HG02970 (cell line): ENCODE results near the gene DGKI.

ENCODE experiments used
- ATAC-seq: cut with Tn5 transposase; IDR thresholded peaks from one replicate; pipeline ENCODE4 v1.9.1; 2021; ENCODE audit warnings: mild to moderate bottlenecking, moderate library complexity, moderate number of reproducible peaks; ENCODE audit not compliant: unreplicated experiment, low FRiP score

DGKI gene

DNA sequence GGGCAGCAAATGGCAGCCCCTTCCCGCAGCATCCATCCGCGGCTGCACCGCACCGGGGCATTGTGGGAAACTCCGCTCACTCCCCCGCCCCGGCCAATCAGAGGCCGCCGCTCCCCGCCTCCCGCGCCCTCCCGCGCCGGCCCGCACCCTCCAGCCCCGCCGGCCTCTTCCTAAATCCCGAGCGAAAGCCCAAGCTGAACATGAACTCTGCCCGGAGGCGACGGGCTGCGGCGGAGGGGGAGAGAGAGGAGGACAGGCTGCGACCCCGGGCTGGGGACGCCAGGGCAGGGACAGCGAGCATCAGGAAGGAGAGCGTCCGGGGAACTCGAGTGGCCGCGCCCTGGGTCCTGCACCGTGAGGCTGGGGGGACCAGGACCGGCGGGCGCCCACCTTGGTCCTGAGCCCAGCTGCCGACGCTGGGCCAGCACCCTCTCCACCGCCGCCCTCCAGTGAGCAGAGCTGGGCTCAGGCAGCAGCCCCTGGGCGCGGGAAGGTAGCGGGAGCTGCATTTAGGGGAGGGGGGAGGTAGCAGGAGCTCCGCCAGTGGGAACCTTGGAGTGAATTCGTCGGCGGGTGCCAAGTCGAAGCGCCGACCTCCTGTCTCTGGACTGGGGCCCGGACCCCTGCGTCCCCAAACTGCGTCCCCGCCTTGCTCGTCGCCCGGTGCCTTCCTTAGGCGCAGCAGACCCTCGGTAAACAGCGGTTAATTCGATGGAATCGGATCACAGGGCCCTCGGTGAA, at the start of gene DGKI:
TSS of gene DGKI (minus strand) at position 148 of the 741 bp plus-strand sequence.
- ATAC-seq = no peak

DNA sequence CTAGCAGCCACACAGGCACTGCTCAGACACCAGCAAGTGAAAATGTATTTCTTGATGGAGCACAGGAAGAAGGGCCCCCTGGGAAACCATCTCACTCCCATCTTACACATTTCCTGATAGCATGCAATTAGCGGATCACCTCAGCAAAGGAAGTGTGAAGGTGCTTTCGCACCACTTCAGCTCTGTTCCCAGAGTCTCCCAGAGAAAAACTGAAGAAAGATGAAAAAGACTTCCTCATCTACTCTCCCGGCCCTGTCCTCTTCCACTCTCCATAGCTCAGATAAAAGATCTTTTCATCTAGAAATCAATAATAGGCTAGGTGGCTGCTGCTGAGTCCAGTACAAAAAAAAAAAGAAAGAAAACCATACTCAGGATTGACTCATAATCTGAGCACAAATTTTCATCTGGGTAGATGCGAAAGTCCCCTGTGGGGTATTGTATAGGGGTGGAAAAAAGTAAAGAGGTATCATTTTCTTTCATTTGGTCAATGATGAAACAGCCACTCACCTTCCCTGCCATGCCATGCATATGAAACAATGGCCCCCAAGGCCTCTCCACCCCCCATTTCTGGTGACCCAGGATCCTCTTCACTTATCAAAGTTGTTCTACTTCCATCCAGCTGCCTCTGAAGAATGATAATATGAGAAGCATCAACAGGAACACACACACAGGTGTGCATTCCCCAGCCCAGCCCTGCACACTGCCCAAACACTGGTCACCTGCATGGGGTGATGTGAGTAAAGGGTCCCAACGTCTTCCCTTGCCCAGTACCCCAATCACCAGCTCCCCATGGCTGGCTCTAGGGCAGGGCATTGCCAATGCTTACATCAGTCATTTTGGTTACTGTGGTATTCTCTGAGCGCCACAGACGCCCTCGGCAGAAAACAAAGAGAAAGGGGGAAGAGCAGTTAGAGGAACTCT, 48.8 kb upstream of the DGKI start:
- ATAC-seq = peak; percentile 68

DNA sequence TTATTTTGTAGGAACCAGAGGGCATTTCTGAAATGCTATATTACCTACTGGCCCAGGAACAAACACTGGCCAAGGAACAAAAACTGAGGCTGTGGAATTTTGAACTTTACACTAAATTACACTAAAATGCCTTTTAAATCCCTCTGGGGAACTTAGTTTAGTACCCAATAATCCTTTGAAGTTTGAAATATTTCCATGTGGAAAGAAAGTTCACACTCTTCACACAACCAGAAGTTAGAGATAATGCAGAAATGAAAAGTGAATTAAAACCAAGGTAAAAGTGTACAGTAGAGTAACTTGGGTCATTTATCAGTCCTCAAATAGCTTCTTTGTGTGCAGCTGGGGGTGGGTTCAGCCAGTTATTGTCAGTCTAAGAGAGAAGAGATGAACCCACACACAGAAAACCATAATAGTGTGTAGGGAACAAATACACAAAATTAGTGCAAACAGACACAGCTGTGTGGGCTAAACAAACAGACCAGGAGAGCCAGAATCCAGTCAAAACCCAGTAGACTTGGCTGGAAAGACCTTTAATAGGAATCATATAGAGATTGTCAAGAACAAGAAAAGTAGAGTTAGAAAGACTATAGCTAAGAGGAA, 46.5 kb upstream of the DGKI start:
- ATAC-seq = no peak

DNA sequence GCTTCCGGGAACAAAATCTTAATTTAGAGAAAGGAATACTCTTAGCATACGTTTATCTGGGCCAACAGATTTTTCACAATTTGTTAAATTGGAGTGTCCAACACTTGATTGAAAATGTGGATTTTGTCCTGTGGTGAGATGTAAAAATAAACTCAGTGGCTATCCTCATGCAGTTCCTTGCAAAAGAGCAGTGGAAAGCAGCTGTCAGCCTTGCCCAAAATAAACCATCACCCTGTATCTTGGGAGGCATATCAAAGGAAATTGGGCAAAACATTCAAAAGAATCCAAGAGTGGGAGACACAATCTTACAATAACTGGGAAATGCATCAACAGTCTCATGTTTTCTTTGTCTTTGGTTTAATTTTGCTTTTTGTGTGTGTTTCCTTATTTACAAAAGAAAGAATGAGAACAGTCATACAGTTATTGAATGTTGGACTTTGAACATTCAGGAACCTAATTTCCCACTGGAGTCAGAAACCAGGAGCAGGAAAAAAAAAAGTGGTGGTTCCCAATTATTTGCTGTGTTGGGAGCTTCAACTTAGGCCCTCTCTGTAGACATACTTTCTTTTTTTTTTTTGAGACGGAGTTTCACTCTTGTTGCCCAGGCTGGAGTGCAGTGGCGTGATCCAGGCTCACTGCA, 44.4 kb upstream of the DGKI start:
- ATAC-seq = no peak

DNA sequence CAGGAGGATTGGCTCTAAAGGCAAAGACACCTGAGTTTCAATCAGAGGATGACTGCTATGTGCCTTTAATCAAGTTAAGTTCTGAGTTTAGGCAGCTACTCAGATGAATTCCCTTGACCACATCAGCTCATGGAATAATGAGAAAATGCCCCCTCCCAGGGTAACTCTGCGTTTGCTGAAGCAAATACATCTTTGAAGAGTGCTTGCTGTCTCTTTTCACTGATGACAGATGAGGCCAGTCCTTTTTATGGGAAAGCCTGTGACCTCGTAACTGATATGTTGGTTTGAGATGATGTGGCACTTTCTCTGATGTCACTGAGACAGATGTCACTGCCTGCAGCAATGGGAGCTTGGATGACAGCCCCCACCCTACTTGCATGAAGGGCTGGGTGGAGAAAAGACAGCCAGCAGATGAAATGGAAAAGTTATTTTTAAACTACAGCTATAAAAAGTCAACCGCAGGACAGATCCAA, 43.7 kb upstream of the DGKI start:
- ATAC-seq = no peak

DNA sequence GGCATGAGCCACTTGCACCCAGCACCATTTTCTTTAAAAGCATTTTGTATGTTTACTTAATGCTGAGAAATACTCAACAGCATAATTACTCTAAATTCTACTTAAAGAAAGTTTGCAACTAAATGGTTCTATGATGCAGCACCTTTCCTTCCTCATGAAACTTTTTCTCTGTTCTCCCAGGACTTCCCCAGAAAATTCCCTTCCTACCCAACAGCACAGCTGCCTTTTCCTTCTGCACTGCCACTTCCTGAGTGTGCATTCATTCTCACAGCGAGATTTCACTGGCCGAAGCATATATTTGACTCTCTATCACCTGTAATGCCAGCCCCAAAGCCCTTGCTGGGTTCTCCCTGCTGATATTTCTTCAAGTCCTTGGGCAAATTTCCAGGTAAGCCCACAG, 41.5 kb upstream of the DGKI start:
- no peak for ATAC-seq

DNA sequence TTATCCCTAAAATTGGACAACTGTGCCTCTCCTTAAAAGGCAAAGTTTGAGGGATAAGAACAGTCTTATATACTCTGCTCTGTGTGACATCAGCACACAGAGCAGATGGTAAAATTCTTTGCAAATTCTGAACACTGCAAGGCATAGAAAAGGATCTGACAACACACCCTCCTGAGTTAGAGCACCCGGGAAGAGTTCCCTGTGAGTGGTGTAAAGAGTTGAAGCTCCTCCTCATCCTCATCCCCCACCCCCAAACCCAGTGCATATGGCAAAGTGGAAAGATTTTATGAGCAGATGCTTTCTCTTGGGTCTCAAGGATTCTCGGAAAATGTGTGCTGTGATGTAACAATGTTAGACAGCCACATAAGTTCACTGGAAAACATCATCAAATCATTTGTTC, 40.0 kb upstream of the DGKI start:
- ATAC-seq = no peak

DNA sequence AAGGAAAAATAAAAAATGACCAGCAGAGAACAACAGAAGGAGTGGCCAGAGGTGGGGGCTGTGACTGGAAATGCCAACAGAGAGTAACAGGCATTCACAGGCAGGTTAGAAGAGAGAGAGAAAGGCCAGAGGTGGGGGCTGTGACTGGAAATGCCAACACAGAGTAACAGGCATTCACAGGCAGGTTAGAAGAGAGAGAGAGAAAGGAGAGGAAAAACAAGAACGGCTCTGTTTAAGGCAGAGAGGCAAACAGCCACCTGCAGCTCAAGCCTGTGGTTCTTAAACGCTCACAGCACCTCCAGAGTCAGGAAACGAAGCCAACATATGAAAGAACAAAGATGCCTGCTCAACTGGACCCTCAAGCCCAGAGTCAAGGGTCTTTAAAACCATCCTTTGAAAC, 39.5 kb upstream of the DGKI start:
- no peak for ATAC-seq

DNA sequence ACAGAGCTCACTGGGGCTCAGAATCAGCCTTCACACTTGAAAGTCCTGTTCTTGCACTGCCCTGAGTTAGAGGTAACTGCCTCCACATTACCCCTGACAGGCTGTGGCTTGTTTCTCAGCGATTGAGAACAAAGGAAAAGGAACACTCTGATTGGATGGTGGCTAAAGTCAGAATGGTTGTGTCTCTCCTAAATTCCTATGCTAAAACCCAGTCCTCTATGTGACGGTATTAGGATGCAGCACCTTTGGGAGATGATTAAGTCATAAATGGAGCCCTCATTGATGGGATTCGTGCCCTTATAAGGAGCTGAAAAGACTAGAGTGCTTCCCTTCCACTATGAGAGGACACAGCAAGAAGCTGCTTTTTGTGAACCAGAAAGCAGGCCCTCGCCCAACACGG, 38.9 kb upstream of the DGKI start:
- no peak for ATAC-seq

DNA sequence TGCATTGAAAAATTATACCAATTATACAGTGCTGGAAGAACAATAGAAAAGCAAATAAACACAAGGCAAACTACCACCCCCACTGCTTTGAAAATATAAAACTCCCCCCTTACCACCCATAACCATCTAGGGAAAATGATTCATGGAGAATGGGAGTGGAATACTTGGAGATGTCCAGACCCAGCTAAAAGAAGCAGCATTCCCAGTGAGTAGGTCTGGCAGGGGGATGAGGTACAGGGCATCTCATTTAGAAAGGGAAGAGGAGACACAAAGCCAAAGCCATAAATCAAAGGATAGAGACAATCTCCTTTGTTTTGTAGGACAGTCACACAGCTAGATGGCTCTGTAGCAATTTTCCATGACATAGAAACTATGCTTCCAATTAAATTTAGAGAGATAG, 36.0 kb upstream of the DGKI start:
- no peak for ATAC-seq

DNA sequence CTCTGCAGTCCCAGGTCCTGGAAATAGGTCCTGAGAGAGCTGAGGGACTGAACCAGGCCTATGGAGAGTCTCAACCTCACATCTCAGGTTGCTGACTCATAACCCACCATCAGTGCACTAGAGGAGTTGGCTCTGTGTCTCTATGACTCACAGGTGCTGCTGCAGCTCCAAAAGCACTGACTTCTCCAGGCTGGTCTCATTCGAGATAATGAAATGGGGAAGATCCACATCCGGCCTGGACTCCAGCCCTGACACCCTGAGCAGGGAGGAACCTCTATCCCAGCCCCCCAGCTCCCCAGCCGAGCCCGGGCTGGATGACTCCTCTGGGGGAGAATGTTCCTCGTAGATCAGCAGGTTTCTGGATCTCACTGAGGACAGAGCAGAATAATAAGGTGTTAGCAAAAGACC, 35.5 kb upstream of the DGKI start:
- ATAC-seq = peak; percentile 72

DNA sequence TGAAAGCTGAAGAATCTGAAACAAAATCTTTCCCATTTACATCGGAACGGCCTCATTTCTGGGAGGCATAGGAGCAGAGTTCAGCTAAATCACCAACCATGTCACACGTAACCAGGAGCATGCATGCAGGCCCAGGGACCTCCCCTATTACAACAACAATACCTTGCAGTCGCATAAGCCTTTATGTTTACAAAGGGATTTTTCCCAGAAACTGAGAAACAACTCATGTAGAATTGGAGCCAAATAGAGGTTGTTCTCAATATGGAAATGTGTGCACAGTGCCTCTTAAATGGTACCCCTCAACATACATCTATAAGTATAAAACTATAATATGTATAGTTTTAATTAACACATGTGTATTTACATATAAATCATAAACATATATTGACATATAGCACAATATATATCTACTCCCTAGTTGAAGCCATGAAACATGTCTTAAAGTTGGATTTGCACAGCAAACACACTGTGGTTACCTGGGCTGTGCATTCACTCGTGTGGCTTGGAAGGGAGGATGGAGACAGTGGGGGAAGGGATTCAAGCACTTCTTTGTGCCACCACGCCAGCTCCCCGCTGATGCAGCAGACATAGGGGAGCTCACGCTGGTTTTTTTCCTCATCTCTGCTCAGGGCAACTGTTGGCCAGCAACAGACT, 35.0 kb upstream of the DGKI start:
- no peak for ATAC-seq

DNA sequence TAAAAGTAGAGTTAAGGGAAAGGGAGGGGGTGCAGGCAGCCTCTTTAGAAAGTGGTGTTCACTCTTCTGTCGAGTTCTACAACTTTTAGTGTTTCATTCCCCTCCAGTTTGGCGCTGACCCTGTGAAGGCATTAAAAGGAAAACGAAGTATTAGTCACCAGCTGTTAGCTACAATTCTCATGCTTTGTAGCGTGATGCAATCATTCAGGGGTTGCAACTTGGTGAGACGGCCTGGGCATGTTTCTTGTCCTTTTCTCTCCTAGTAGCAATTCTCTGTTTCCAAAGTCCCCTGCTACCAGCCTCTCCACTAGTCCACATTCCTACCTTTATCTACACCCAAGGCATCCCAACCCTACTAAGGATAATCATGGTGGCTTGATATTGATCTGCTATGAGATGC, 33.7 kb upstream of the DGKI start:
- ATAC-seq = no peak

DNA sequence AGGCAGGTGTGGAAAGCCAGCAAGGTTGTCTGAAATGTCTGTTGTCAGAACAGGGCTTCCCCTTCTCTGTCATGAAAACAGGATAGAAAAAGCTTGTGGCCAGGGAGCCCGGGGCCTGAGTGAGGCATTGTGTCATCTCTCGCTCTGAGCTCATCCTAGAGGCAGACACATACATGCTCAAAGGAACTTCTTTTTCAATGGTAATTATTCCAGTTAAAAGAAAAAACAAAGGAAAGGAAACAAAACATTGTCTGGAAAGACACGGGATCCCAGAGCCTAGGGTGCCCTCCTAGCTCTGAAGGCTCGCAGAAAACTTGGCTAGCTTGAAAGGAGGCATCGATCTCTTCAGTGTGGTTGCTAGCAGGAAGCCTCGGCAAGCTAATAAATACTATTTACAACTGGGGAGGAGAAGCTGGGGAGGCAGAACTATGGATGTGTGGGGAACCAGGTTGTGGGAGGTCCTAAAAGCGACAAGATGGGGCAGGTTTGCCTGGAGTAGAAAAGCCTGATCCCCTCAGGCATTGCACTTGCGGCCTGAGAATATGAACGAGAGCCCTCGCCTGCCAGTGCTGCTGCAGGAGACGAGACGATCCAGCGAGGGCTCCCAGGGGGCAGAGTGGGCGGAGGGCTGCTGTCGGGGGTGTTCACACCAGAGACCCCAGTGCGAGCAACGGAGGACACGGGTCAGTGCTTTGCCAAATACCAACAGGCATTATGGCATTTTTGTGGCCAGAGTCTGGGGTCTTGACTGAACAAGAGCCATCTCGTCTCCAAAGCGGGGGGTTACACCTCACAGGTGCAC, 32.8 kb upstream of the DGKI start:
- no peak for ATAC-seq

DNA sequence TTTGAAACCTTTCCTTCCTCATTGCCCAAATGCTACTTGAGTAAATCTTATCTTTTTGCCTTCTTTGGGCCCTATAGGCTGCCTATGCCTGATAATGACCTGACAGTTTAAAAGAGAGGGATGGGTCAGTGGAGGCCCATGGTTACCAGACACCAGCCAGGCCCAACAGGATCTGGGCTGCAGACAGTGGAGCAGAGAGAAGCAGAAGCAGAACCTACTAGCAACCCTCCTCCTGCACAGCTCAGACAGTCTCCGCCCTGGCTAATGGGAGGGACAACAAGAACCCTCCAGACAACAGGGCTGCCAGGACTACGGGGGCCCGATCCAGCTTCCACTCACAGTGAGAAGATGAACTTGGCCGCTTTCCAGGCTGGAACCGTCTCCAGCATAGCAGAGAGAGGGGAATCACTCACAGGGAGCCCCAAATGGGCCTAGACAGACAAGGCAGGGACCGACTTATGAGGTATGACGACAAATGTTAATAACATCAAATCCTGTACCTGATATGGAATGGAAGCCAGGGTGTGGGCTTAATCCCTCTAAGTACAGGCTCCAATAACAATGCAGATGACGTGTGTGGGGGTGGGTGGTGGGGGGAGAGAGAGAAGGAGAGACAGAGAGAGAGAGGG, 31.7 kb upstream of the DGKI start:
- no peak for ATAC-seq

DNA sequence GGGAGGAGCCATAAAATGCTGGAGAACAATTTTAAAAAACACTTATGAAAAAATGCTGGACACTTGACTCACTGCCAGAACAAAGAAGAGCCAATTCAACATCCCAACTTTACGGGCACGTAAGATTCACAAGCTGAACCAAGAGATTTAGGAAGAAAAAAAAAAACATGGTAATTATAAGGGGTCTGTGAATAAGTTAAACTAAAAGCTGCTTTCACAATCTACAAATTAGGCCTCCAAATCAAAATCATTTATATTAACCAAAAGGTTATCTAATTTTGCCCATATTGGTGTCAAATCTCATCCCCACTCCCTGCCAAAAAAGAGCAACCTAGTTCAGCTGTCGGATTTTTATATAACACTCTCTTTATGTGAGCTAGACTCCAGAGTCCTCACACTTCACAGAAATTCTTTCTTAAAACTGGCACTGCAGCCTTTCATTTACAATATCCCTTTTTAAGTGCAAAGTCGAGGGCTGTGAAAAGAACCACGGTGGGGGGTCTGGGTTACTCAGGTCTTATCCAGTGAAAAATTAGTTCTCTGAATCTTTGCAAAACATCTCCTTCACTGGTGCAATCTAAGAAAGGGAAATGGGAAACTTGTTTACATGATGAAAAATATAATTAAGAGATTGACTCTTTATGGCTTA, 30.4 kb upstream of the DGKI start:
- ATAC-seq = no peak

DNA sequence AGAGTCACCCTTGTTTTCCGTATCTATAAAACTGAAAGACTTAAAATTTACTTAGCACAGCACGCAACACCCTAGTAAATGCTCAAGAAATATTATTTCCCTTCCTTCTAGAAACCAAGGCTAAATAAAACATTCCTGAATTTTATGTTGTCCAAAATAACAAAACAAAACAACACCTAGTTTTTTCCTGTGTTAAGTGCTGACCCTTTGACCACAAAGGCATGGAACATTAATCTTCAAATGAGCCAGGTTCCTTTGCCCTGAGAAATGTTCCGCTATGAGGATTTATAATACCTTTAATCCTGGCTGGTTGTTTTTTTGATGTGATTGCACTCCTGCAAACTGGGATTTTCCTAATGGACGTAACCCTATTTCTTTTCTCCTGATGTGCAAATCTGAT, 29.0 kb upstream of the DGKI start:
- no peak for ATAC-seq

DNA sequence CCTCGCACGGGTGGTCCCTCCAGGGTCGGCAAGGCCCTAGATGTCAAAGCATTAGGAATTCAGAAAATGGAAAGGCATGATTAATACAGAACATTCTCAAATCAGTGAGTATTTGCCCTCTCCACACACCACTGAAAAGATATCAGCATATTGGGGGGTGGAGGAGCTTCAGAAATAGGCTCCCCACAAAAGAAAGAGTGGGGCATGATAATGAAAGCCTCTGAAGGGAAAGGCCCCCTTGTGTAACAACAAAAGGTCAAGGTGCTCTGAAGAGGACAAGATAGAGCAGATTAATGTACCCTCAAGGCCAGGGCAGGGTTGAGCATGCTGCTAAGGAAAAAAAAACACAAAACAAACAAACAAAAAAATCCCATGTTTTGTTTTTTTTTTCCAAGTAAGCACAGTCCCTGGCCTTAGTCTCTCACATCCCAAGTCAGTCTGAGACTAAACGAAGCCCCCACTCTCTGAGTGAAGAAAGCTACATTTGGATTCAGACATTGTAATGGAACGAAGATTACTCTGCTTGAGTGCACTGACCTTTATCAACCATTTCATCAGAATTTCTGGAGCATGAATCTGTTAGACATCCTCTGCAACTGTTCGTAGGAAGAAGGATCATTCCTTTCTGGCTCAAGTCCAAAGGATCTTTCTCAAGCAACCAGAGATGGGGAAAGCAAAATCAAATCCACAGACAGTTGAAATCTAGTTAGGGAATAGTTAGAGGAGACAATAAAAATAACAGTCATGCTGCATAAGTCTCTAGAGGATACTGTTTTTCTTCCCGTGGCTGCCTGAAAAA, 27.4 kb upstream of the DGKI start:
- no peak for ATAC-seq
